Measurements from ENCODE around the gene GABRD. TPM values are rescaled to one million over a fixed set of nuclear protein-coding genes. Genes with fewer than 3 reads are reported as not detected.

The GABRD gene
- total RNA-seq, 1 donor from 2014 or later, result not detected

- H3K4me3 ChIP-seq (ENCODE audit: low read depth, low read length), result no peak overlapping the region
- H3K27me3 ChIP-seq (ENCODE audit: control insufficient read depth, insufficient read depth, low read length), result peaks cover 18% of the 10 kb centered on the region
- DNase-seq (ENCODE audit: low read depth), result no peak
- no peaks in the 10 kb centered on the region for H3K36me3 ChIP-seq (ENCODE audit: control insufficient read depth, insufficient read depth, low read length)
- no peak for TF ChIP-seq CTCF (IDR thresholded peaks at IDR 0.05; ENCODE audit: insufficient read depth, low read length, poor library complexity, severe bottlenecking)
These were observed 22.2 kb downstream of the GABRD start for GRCh38 chr1:2041305-2041704.

GRCh38 chr1:2041887-2042286, 22.7 kb downstream of the GABRD start:
- no peak for DNase-seq (ENCODE audit: low read depth)
- Histone ChIP-seq H3K27me3 (ENCODE audit: control insufficient read depth, insufficient read depth, low read length) (peaks cover 18% of the 10 kb centered on the region), H3K36me3 (ENCODE audit: control insufficient read depth, insufficient read depth, low read length) (no peaks in the 10 kb centered on the region), H3K4me3 (ENCODE audit: low read depth, low read length) (no peak overlapping the region)
- TF ChIP-seq CTCF (IDR thresholded peaks at IDR 0.05; ENCODE audit: insufficient read depth, low read length, poor library complexity, severe bottlenecking), result no peak

GRCh38 chr1:2042830-2043773, 24.0 kb downstream of the GABRD start:
- peaks cover 18% of the 10 kb centered on the region for H3K27me3 ChIP-seq (ENCODE audit: control insufficient read depth, insufficient read depth, low read length)
- no peaks in the 10 kb centered on the region for H3K36me3 ChIP-seq (ENCODE audit: control insufficient read depth, insufficient read depth, low read length)
- no peak for DNase-seq (ENCODE audit: low read depth)
- H3K4me3 ChIP-seq (ENCODE audit: low read depth, low read length), result no peak overlapping the region
- no peak for TF ChIP-seq CTCF (IDR thresholded peaks at IDR 0.05; ENCODE audit: insufficient read depth, low read length, poor library complexity, severe bottlenecking)

- Histone ChIP-seq H3K27me3 (ENCODE audit: control insufficient read depth, insufficient read depth, low read length) (peaks cover 18% of the 10 kb centered on the region), H3K36me3 (ENCODE audit: control insufficient read depth, insufficient read depth, low read length) (no peaks in the 10 kb centered on the region), H3K4me3 (ENCODE audit: low read depth, low read length) (no peak overlapping the region)
- TF ChIP-seq CTCF (IDR thresholded peaks at IDR 0.05; ENCODE audit: insufficient read depth, low read length, poor library complexity, severe bottlenecking), result no peak
- no peak for DNase-seq (ENCODE audit: low read depth)
These were observed 24.7 kb downstream of the GABRD start for GRCh38 chr1:2043886-2044285.

- DNase-seq (ENCODE audit: low read depth), result no peak
- Histone ChIP-seq H3K27me3 (ENCODE audit: control insufficient read depth, insufficient read depth, low read length) (peaks cover 17% of the 10 kb centered on the region), H3K4me3 (ENCODE audit: low read depth, low read length) (no peak overlapping the region), H3K36me3 (ENCODE audit: control insufficient read depth, insufficient read depth, low read length) (no peaks in the 10 kb centered on the region)
- TF ChIP-seq CTCF (IDR thresholded peaks at IDR 0.05; ENCODE audit: insufficient read depth, low read length, poor library complexity, severe bottlenecking), result peak; percentile 37
These were observed 25.6 kb downstream of the GABRD start for GRCh38 chr1:2044510-2045319.

Measured in kidney epithelial cell (primary cell).